HG03342 (cell line): ENCODE data around the gene ING4.
A peak's percentile ranks its signal among the peaks of the same experiment; 100 is the strongest.
"Not testable (repeated sequence)": the region's sequence is repeated elsewhere in the genome, so short reads cannot be mapped to it uniquely, and the experiment has no call there.

Experiments used
- ATAC-seq: cut with Tn5 transposase; IDR thresholded peaks from one replicate; pipeline ENCODE4 v1.9.1; 2021; ENCODE audit warnings: mild to moderate bottlenecking, moderate library complexity; ENCODE audit not compliant: unreplicated experiment

ING4 gene

DNA sequence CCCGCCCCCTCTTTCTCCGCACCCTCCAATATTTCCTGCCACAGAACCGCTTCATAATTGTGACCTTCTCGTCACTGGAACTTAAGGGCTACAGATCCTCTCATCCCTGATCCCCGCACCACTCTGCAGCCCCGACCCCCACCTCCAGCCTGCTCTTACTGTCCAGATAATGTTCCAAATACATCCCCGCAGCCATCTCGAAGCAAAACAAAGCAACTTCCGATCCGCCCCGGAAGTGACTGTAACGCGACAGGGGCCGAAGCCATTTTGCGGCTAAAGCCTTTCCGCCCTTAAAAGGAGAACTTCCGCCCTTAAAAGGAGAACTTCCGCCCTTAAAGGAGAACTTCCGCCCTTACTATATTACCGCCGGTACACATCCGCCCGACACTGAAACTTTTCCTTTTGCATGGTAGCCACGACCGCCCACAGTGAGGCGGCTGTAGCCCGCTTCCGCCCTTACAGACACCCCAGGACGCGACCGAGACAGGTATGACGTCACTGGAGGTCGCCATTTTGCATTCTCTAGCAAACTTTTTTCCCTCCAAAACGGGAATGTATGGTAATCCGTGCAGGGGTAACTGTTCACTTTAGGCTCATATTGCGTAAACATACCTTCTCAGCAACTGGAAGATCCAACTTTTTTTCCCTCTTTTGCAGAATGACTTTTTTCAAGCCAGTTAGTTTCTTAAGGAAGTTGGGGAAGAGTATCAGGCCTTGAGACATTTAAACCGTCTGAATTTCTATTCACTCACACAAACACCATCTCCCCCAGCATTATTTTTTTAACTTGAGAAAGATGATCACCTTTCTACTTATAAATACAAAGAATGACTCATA lies at the start of gene ING4:
Gene ING4 (minus strand): TSS at position 214 of the 837 bp plus-strand sequence. CDS start 18 bp downstream, at position 196.
- peak; percentile 97 for ATAC-seq

GRCh38 chr12:6708960-6709394 lies 46.1 kb upstream of the ING4 start:
- no peak for ATAC-seq

DNA sequence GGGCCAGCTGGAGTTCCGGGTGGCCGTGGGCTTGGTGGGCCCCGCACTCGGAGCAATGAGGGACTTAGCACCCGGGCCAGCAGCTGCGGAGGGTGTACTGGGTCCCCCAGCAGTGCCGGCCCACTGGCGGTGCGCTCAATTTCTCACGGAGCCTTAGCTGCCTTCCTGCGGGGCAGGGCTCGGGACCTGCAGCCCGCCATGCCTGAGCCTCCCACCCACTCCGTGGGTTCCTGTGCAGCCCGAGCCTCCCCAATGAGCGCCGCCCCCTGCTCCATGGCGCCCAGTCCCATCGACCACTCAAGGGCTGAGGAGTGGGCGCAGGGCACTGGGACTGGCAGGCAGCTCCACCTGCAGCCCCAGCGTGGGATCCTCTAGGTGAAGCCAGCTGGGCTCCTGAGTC lies 45.4 kb upstream of the ING4 start:
- not testable (repeated sequence) for ATAC-seq

- ATAC-seq = no peak
Measured at GRCh38 chr12:6703631-6704030, 40.7 kb upstream of the ING4 start.

GRCh38 chr12:6701078-6701768 lies 38.3 kb upstream of the ING4 start:
- no peak for ATAC-seq

DNA sequence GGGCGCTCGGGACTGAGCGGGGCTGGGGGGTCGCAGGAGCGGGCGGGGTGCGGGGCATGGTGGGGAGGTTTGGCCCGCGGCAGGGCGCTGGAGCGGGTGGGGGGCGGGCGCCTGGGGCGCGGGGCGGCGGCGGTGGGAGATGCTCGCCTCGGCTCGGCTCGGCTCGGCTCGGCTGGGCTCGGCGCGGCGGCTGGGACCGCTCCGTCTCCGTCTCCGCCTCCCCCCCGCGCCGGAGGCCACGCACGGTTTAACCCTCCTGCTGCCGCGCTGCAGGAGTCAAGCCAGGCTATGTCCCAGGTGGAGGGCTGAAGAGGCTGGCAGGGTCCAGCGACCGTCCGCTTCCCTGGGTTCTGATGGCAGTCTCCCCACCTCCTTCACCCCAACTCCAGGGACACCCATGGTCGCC lies 37.7 kb upstream of the ING4 start, which contains the start of gene PIANP:
Gene PIANP (minus strand): TSS at position 170 of the 406 bp plus-strand sequence. CDS start 2,754 bp downstream, outside the sequence.
- ATAC-seq = no peak

GRCh38 chr12:6699989-6700645 lies 37.2 kb upstream of the ING4 start:
- no peak for ATAC-seq

DNA sequence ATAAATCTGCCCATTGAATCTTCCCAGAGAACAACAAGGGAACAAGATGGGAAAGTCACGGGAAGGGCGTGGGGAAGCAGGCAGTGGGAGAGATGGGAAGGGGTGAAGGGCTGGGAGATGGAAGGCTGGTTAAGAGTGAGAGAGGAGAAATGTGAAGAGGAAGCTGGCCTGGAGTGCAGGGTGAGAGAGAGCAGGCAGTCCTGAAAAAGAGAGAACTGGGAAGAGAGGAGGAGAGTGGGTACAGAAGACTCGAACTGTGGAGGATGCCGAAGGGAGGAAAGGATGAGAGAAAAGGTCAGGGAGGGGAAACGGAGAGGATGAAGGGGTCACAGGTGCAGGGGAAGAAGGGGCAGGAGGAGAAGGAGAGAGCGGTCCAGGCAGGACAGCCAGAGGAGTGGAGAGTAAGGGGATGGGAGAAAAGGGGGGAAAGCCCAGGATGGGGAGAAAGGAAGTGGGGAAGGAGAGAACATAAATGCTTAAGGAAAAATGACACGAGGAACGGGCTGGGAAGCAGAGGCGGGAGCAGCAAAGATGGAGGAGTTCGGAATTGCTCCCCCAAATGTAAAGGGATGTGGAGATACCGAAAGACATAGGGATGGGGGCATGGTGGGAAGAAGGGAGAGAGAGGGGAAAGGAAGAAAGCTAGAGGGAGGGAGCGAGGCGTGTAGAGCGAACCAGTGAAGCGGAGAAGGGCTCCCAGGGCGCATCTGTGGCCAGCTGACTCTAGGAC lies 36.5 kb upstream of the ING4 start:
- ATAC-seq = no peak

GRCh38 chr12:6698352-6699046 lies 35.6 kb upstream of the ING4 start:
- ATAC-seq = no peak

DNA sequence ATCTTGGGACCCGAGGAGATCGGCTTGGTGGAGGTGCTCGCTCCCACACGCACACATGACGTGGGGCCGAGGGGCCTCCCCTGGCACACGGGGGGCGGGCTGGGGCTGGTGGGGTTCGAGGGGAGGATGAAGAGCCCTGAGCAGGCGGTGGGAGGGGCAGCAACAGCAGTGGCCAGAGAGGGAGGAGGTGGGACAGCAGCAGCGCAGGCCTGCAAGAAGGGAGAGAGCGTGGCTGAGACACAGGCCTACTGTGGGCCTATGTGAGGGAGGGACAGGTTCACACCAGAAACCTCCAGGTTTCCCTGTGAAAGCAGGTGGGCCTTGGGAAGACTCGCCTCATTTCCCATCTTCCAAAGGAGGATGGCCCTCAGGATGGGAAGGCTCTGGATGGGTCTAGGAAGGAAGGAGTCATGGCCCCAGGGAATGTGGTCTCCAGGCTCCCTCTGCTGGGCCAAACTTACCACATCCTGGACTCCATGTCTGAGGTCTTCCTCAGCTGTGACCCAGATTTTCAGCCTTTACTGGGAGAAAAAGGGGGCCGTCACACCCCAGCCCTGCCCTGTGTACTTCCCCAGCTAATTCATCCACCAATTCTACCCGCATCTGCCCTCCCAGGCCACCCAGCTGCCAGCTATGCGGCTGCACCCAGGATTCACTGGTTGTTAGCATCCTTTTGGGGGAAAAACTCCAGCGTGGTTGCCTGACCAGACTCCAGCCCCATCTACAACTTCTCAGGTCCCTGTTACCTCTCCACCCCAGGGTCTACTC lies 34.8 kb upstream of the ING4 start:
- ATAC-seq = no peak

DNA sequence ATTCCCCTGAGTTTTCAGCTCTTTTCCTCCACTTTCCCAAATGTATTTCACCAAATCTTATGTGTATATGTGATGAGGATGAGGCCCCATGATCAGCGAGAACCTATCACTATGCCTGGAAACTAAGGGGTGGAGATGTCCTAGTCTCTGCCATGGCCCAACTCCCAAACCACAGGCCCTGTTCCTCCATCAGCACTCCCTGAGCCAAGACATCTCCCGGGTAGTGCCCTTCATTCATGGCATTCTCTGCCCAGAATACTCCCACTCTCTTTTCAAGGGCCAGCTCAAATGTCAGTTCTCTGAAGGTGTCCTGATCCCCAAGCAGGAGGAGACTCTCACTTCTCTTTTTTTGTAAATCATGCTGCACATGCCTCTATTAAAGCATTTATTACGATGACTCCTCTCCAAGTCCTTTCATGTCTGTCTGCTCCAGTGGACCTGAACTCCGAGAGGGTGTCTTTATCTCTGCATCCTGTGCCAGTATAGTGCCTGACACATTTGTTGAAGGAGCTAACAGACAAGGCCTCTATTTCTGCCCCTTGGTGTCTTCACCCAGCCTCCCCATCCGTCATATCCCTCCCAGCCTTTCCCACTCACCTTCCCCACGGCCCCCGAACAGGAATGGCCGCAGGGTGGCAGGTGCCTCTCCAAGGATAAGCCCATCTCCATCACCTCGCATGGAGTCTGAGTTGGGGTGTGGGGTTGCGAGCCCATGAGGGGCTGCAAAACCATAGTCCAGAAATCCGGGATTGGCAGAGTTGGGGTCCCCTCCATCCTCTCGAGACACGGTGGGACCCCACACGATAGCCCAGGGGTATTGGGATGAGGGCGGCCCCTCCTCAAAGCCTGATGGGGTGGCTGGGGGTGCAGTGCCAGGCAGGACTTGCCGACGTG lies 34.0 kb upstream of the ING4 start:
- ATAC-seq = no peak

DNA sequence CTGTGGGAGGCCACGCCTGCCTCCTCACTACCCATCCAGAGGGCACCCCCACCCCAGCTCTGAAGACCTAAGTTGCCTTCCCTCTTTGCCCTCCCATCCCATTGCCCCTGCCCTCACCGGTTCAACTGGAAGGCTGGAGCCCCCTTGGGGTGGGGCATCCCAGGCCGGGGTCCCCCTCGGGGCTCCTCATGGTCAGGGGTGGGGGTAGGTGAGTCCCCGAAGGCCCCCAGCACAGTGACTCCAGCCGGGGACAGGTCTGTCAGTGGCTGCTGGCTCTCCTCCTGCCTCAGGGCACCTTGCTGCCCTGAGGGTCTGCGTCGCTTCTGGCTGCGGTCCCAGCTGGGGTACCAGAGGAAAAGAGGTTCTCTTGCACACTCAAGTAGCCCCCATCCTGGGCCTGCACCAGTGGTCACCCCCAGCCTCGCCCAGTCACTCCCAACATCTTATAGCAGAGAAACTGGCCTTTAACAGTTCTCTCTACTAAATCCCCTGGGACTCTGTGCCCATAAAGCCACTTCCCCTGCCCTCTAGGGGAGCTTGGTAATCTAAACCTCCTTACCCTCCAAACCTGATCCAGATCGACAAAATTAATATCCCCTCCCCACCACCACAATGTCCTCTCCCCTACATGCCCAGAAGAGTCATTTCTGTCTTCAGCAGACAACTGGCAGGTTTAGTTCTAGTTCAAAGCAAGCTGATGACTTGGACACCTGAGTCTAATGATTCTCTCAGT lies 32.6 kb upstream of the ING4 start:
- ATAC-seq = no peak

DNA sequence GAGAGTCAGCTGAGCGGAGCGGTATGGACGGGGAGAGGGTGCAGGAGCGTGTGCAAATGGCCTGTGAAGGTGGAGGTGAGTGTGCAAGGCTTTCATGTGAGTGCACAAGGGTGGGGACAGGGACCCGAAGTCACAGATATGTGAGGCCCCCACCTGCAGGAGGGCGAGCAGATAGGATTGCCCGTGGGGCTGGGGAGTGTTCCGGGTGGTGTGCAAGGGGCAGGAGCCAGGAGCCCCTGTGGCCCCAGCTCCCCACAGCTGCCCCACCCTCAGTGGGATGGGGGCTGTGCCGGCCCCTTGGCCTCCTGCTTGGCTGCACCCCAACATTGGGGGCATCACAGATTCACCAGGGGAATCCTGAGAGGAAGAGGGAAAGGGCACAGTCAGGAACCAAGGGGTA lies 31.8 kb upstream of the ING4 start:
- ATAC-seq = no peak

GRCh38 chr12:6693832-6694355 lies 31.0 kb upstream of the ING4 start:
- no peak for ATAC-seq

DNA sequence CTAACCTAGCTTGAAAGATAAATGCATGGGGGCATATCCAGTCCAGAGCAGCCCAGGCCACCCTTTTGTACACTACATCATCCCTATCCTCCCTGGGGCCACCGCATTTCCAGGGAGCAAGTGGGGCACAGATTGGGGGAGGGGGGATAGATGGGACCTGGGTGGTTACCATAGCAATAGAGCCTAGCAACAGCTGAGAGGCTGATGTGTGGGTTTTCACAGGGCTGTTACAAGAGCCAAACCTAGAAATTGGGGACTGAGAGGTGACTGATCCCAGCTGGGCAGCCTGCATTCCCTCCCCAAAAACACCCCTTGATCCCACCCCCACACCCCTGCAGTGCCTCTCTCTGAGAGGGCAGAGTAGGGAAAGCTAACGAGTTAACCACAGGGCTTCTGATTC lies 30.0 kb upstream of the ING4 start:
- no peak for ATAC-seq

DNA sequence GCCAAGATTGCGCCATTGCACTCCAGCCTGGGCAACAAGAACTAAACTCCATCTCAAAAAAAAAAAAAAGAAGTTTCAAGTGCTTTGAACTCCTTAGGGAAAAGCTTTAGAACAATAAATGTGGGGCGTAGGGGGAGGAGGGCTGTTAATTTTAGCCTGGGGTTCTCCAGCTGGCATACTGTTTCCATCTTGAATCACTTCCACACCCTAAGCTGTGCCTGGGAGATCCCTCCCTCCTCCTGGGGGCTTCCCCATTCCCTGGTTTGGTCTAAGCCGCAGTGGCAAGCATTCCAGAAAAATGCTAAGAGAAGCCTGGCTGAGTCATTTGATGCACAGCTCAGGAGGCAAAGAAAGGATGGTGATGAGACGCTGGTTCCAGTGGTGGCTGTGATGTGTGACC lies 28.6 kb upstream of the ING4 start:
- no peak for ATAC-seq

DNA sequence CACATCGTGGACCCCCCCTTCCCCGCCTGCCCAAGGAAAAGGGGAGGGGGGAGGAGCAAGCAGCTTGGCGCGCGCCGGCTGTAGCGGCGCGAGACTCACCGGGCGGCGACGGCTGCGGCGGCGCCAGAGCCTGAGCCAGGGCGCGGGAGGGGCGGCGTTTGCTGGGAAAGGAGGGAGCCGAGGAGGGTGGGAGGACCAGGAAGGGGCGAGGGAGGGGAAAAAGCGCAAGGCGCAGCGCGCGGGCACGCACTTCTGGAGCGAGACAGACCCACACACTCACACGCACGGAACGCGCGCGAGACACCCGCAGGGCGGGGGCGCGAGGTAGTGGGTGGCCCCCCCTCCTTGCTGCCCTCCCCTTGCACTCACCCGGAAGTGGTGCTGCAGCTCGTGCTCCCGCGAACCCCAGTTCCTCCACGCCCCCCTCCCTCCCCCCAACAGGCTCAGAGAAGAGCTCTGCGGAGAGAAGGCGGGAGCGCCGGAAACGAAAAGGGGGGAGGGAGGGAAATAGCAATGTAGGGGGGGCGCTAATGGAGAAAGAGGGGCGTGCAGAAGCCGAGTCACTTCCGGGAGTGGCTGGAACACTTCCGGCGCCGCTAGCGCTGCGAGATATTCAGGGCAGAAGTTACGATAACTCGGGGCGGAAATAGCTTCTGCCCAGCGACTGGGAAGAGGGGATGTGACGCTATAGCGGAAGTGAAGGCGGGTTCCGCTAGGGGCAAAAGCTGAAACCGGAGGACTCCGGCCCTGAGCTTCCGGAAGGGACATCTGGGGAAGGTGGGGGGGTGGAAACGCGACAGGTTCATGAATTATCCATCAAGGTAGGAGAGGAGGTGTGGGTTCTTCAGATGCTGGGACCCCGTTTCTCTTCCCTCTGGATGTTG lies 26.3 kb upstream of the ING4 start, which contains the start of gene ZNF384:
Gene ZNF384 (minus strand): TSS at position 377 of the 884 bp plus-strand sequence. CDS start 9,855 bp downstream, outside the sequence.
- peak; percentile 82 for ATAC-seq
